AG09309 (cell line): Measurements from ENCODE around the gene KPNA4.
A peak's percentile ranks its signal among the peaks of the same experiment; 100 is the strongest.

Source experiments
- DNase-seq: peaks from one replicate; pipeline ENCODE4 v3.0.0-alpha.2; 2010; ENCODE audit warnings: low read depth
- H3K4me3 ChIP-seq: 2 replicates; pipeline ENCODE4 v1.5.1; 2011; ENCODE audit warnings: mild to moderate bottlenecking, low read depth, low read length, moderate library complexity; ENCODE audit not compliant: control insufficient read depth
- TF ChIP-seq, protein P1 (sequence below): IDR thresholded peaks from 2 replicates; pipeline ENCODE4 v1.5.1; 2011; ENCODE audit warnings: mild to moderate bottlenecking, low read depth, low read length, inconsistent platforms; ENCODE audit not compliant: insufficient read depth, control insufficient read depth; ENCODE audit errors: missing control alignments

The KPNA4 gene

GRCh38 chr3:160451602-160452001 lies 113.8 kb downstream of the KPNA4 start:
- H3K4me3 ChIP-seq, result no peak overlapping the region
- no peak for DNase-seq
- TF ChIP-seq, protein P1, sequence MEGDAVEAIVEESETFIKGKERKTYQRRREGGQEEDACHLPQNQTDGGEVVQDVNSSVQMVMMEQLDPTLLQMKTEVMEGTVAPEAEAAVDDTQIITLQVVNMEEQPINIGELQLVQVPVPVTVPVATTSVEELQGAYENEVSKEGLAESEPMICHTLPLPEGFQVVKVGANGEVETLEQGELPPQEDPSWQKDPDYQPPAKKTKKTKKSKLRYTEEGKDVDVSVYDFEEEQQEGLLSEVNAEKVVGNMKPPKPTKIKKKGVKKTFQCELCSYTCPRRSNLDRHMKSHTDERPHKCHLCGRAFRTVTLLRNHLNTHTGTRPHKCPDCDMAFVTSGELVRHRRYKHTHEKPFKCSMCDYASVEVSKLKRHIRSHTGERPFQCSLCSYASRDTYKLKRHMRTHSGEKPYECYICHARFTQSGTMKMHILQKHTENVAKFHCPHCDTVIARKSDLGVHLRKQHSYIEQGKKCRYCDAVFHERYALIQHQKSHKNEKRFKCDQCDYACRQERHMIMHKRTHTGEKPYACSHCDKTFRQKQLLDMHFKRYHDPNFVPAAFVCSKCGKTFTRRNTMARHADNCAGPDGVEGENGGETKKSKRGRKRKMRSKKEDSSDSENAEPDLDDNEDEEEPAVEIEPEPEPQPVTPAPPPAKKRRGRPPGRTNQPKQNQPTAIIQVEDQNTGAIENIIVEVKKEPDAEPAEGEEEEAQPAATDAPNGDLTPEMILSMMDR, result no peak

- H3K4me3 ChIP-seq, result no peak overlapping the region
- DNase-seq, result peak; percentile 84
- TF ChIP-seq, protein P1, result peak; percentile 17
These were observed 114.5 kb downstream of the KPNA4 start for GRCh38 chr3:160450846-160451245.

DNA sequence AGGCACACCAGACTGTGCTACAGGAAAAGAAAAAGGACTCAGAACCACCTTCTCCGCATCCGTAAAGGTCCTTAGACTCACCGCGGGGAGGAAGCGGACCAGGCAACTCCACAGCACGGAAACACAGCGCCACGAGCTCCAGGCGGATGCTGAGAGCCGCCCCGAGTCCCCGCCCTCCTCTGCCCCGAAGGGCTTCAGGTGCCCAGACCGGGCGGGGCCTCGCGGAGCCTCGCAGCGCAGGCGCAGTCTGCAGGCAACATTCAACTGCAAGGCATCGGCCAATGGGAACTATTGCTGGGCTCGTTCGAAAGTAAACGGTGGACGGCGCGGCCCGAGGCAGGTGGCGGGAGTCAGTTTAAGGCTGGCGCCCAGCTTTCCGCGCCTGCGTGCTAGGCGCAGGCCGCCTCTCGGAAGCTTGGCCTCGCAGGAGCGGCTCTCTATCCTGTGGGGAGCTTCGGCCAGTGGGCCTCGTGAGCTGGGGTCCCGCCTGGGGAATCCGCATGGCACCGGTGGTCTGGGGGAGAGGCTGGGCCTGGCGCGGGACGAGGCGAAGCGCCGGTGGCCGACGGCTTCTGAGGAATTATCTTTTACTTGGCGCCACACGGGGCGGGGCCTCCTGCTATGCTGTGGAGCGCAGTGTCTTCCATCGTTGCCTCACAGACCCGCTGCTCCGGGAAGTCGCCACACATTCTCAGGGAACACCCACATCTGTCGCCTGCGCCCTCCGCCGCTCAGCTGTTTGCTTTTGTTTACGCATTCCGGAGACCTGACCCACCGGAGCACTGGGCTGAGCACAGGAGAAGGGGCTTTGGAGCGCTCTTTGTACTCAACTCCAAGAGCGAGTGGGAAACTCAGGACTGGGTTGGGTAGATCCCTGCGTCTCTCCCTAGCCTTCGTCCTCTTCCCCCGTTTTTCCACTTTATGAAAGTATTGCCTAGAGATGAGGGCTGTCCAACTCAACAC lies 115.5 kb downstream of the KPNA4 start, which contains the start of gene TRIM59:
Gene TRIM59, minus strand, starts transcription at position 151 of the 963 bp plus-strand sequence. CDS start 10,603 bp downstream, outside the sequence.
- peak; percentile 86 for DNase-seq
- peak within 1 kb of the TSS; percentile 69 for H3K4me3 ChIP-seq
- TF ChIP-seq, protein P1, result peak; percentile 17

DNA sequence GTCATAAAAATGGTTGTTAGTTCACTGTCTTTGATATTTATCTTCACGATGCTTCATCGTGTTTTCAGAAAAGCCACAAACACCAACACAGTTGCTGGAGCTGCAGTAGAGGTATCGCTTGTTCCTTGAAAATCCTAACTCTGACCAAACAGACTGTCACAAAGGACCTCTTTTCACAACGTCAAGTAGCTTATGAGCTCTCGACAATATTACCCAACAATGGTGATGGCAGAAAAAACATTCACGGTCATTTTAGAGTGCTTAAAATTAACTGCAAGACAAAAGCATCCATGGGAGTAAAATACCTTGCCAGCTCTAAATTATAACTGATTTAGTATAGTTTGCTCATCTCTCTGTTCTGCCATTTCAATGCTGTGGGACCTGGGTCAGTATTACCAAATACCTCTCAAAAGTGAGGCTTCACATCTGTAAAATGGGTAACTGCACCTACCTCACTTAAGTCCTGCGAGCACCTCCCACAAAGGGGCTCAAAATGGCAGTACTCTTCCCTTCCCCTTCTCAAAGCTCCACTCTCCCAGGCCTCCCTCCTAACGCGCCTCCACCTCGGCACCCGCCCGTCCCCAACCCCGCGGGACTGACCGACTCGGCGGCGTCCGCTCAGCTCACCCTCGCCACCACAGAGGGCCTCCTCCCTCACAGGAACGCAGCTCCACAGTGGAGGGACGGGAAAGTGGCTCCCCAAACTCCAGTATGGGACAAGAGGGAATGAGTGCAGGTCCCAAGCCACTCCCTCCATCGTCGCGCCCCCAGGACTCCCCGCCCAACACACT lies 116.3 kb downstream of the KPNA4 start:
- DNase-seq, result no peak
- peak overlapping the region; percentile 69 for H3K4me3 ChIP-seq
- TF ChIP-seq, protein P1, result no peak

- peak overlapping the region; percentile 10 for H3K4me3 ChIP-seq
- TF ChIP-seq, protein P1, result no peak
- no peak for DNase-seq
These were observed 117.8 kb downstream of the KPNA4 start for GRCh38 chr3:160447544-160447943.

GRCh38 chr3:160446522-160447056 lies 118.8 kb downstream of the KPNA4 start:
- no peak overlapping the region; the same call in 1 of the 2 replicates for H3K4me3 ChIP-seq
- DNase-seq, result no peak
- TF ChIP-seq, protein P1, result no peak
